ENCODE measurements around the gene UGT1A5. TPM values are rescaled to one million over a fixed set of nuclear protein-coding genes. Genes with fewer than 3 reads are reported as not detected.

UGT1A5 gene
- total RNA-seq (2014; rRNA removed; shearing (Covaris generic)): not detected in 2 replicates
- not detected in 2 replicates for polyA plus RNA-seq (2015; cell fraction: cytosol; rRNA removed)
- not detected in 2 replicates for polyA plus RNA-seq (2015; cell fraction: nucleus; rRNA removed)

GRCh38 chr2:233712611-233713261 is at the start of gene UGT1A5:
UGT1A5 (plus strand) TSS chr2:233712907; CDS start chr2:233712992, 85 bp downstream.
- no peak for DNase-seq (ENCODE audit: low read depth, low spot score)
- in situ Hi-C loops (cut with HindIII; ENCODE audit: low pct_unique_long_range_greater_than_20kb, low sequenced_read_pairs): no loop called here

DNA sequence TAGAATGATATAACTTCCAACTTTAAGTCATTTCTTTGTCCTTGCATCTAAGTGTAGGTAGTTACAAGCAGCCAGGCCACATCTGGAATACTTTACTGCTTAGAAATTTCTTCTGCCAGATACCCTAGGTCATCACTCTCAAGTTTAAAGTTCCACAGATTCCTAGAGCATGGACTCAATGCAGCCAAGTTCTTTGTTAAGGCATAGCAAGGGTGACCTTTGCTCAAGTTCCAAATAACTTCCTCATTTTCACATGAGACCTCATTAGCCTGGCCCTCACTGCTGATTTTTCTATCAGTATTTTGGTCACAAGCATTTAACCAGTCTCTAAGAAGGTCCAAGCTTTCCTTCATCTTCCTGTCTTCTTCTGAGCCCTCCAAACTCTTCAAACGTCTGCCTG is 48.8 kb upstream of the UGT1A5 start:
- no peak for DNase-seq (ENCODE audit: low read depth, low spot score)
- in situ Hi-C loops (cut with HindIII; ENCODE audit: low pct_unique_long_range_greater_than_20kb, low sequenced_read_pairs): no loop called here

GRCh38 chr2:233668605-233669260 is 44.0 kb upstream of the UGT1A5 start:
- in situ Hi-C loops (cut with HindIII; ENCODE audit: low pct_unique_long_range_greater_than_20kb, low sequenced_read_pairs): no loop called here
- DNase-seq (ENCODE audit: low read depth, low spot score): no peak

GRCh38 chr2:233671290-233672161 is 41.2 kb upstream of the UGT1A5 start, which contains the start of gene UGT1A9:
UGT1A9 (plus strand) TSS chr2:233671898; CDS start chr2:233671935, 37 bp downstream.
- in situ Hi-C loops (cut with HindIII; ENCODE audit: low pct_unique_long_range_greater_than_20kb, low sequenced_read_pairs): no loop called here

GRCh38 chr2:233672886-233673285 is 39.8 kb upstream of the UGT1A5 start:
- no peak for DNase-seq (ENCODE audit: low read depth, low spot score)
- in situ Hi-C loops (cut with HindIII; ENCODE audit: low pct_unique_long_range_greater_than_20kb, low sequenced_read_pairs): no loop called here

More at GRCh38 chr2:233671290-233672161, 41.2 kb upstream of the UGT1A5 start, which contains the start of gene UGT1A9:
- no peak for DNase-seq (ENCODE audit: low read depth, low spot score)

DNA sequence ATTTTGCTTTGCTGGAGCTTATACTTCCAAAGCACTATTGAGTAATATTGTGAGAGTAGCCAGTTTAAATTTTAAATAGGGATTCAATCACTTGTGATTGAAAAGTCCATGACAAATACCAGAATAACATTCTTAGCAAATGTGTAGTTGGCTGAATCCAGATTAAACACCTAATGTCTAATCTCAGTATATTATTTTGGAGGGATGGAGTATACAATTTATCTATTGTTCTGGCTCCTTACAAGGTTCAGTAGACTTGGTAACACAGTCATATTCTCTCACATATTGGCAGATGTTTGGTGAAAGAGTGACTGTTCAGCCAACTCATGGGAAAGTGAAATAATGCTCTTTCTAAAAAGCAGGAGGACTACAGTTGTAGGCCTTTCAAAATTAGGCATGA is 38.8 kb upstream of the UGT1A5 start:
- DNase-seq (ENCODE audit: low read depth, low spot score): no peak
- in situ Hi-C loops (cut with HindIII; ENCODE audit: low pct_unique_long_range_greater_than_20kb, low sequenced_read_pairs): no loop called here

GRCh38 chr2:233674314-233674713 is 38.4 kb upstream of the UGT1A5 start:
- no peak for DNase-seq (ENCODE audit: low read depth, low spot score)
- in situ Hi-C loops (cut with HindIII; ENCODE audit: low pct_unique_long_range_greater_than_20kb, low sequenced_read_pairs): no loop called here

DNA sequence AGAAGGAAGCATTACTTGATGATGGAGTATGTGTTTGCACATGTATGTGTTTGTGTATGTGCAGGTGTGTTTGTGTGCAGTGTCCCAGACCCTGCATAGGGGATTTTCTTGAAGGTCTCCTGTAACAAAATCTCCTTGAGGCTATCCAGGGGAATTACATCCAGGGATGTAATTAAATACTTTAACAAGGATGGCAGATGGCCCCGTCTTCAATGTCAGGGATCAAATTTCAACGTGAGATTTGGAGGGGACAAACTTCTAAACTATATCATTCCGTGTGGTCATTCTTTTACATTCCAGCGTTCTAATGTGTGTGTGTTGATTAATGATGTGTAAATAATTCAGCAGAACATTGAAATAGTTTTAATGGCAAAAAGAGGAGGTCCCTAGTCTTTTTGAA is 37.7 kb upstream of the UGT1A5 start:
- DNase-seq (ENCODE audit: low read depth, low spot score): no peak
- in situ Hi-C loops (cut with HindIII; ENCODE audit: low pct_unique_long_range_greater_than_20kb, low sequenced_read_pairs): no loop called here

DNA sequence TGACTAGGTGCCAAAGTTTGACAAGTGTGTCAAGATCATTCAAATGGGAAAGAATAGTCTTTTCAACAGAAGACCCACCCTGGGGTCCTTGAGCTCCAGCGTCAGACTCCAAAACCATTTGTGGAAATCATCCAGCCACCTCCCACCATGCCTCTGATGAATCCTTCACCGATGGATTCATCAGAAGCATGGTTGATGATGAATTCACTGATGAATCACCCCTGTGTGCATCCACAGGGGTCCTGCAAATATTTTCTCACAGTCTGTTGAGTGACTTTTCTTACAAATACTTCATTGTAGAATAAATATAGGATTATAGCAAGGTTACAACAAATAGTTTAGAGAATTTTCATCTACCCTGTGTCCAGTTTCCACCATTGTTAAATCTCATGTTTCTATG is 36.7 kb upstream of the UGT1A5 start:
- DNase-seq (ENCODE audit: low read depth, low spot score): no peak
- in situ Hi-C loops (cut with HindIII; ENCODE audit: low pct_unique_long_range_greater_than_20kb, low sequenced_read_pairs): no loop called here

DNA sequence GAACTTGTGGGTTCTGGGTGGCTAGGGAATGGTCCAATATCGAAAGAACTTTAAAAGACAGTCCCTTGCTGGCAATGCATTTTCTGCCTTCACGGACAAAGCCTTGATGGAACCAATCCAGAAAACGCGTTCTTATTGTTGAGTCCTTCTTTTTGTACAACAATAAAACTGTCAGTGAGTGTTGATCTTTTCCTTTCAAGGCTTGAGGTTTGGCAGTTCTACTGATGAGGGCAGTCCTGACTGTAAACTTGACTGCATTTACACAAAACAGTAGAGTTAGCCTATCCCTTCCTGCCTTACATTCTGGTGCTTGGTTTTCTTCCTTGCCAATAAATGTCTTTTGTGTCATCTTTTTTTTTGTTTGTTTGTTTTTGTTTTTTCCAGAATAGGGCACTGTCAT is 33.5 kb upstream of the UGT1A5 start:
- no peak for DNase-seq (ENCODE audit: low read depth, low spot score)
- in situ Hi-C loops (cut with HindIII; ENCODE audit: low pct_unique_long_range_greater_than_20kb, low sequenced_read_pairs): no loop called here

- DNase-seq (ENCODE audit: low read depth, low spot score): no peak
- in situ Hi-C loops (cut with HindIII; ENCODE audit: low pct_unique_long_range_greater_than_20kb, low sequenced_read_pairs): no loop called here
These were observed 32.2 kb upstream of the UGT1A5 start for GRCh38 chr2:233680361-233681045.

- in situ Hi-C loops (cut with HindIII; ENCODE audit: low pct_unique_long_range_greater_than_20kb, low sequenced_read_pairs): no loop called here
- no peak for DNase-seq (ENCODE audit: low read depth, low spot score)
These were observed 31.1 kb upstream of the UGT1A5 start, which contains the start of gene UGT1A7 for GRCh38 chr2:233681521-233682099. UGT1A7 (plus strand) TSS chr2:233681901; CDS start chr2:233681938, 37 bp downstream.

DNA sequence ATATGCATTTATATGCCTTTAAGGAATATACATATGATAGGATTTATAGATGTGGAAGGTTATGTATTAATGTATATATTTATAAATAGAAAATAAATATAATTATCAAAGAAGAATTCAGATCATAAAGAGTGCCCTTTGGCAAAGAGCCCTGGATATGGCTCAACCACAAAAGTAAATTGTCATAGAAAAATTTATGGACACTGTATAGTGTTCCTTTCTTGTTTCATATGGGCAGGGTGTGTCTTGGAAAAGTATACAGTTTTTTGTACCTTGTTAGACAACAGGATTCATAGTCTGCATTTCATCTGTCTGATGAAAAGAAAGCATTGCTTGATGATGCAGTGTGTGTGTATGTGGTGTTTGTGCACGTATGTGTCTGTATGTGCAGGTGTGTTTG is 28.1 kb upstream of the UGT1A5 start:
- DNase-seq (ENCODE audit: low read depth, low spot score): no peak
- in situ Hi-C loops (cut with HindIII; ENCODE audit: low pct_unique_long_range_greater_than_20kb, low sequenced_read_pairs): no loop called here

- in situ Hi-C loops (cut with HindIII; ENCODE audit: low pct_unique_long_range_greater_than_20kb, low sequenced_read_pairs): no loop called here
- no peak for DNase-seq (ENCODE audit: low read depth, low spot score)
These were observed 25.8 kb upstream of the UGT1A5 start for GRCh38 chr2:233686928-233687327.

- DNase-seq (ENCODE audit: low read depth, low spot score): no peak
- in situ Hi-C loops (cut with HindIII; ENCODE audit: low pct_unique_long_range_greater_than_20kb, low sequenced_read_pairs): no loop called here
These were observed 24.4 kb upstream of the UGT1A5 start for GRCh38 chr2:233688341-233688740.

GRCh38 chr2:233689031-233689430 is 23.7 kb upstream of the UGT1A5 start:
- in situ Hi-C loops (cut with HindIII; ENCODE audit: low pct_unique_long_range_greater_than_20kb, low sequenced_read_pairs): no loop called here
- no peak for DNase-seq (ENCODE audit: low read depth, low spot score)

DNA sequence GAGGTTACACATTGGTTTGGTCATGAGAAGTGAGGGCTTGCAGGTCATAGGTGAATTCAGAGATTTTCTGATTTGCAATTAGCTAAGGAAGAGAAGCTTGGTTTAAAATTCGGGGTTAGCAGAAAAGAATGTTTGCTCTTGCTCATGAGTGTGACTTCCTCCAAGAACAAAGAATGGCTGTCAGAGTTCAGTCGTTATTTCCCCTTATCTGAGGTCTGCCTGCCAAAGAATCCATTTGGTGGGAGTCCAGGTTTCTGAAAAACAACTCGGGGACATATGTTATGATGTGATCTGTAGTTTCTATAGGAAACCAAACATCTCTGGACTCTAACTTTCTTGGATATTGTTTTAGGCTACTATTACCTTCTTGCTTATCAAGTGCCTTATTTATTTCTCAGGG is 23.2 kb upstream of the UGT1A5 start:
- DNase-seq (ENCODE audit: low read depth, low spot score): no peak
- in situ Hi-C loops (cut with HindIII; ENCODE audit: low pct_unique_long_range_greater_than_20kb, low sequenced_read_pairs): no loop called here
